CD4-positive, alpha-beta T cell (primary cell): ENCODE results near the gene CAMTA1. TPM values are rescaled to one million over a fixed set of nuclear protein-coding genes. Genes with fewer than 3 reads are reported as not detected.

Experiments
- ATAC-seq: fragments of 200-7000 bp; cut with Tn5 transposase; one replicate; pipeline ENCODE4 v1.10.0; 2022; ENCODE audit warnings: mild to moderate bottlenecking; ENCODE audit not compliant: poor library complexity
- CTCF ChIA-PET: fragments of 350-600 bp; sonication (Branson Sonifier 250); formaldehyde crosslinking; loops from one replicate; lab custom pipeline; 2021; ENCODE audit warnings: antibody characterized with exemption, inconsistent platforms; lab: Charles Lee
- POLR2A ChIA-PET: fragments of 350-600 bp; sonication (Branson Sonifier 250); formaldehyde crosslinking; loops from one replicate; lab custom pipeline; 2021; ENCODE audit warnings: antibody characterized with exemption, inconsistent platforms; lab: Charles Lee
- DNase-seq, 14 experiments: peaks; one replicate each; pipeline ENCODE4 v3.0.0-alpha.2; 2013 to 2020; ENCODE audit warnings: mixed read lengths in 2 of 14
- H3K27ac ChIP-seq, 2 donors: one replicate each; pipeline versions ENCODE4 v1.5.1 to v1.7.0; 2013; ENCODE audit warnings: low read length in 2 of 2, low read depth in 1 of 2, mild to moderate bottlenecking in 1 of 2
- H3K27me3 ChIP-seq, 2 experiments: 1 replicate in 1 of 2; 2 replicates in 1 of 2; pipeline versions ENCODE4 v1.6.1 to v1.7.0; 2013; ENCODE audit warnings: low read length in 2 of 2, control low read depth in 1 of 2, mild to moderate bottlenecking in 1 of 2, moderate library complexity in 1 of 2; ENCODE audit not compliant: insufficient read depth in 2 of 2, control insufficient read depth in 1 of 2
- H3K36me3 ChIP-seq: one replicate; pipeline ENCODE4 v1.6.1; 2013; ENCODE audit warnings: low read length, control low read depth; ENCODE audit not compliant: insufficient read depth
- H3K4me1 ChIP-seq: one replicate; pipeline ENCODE4 v1.6.1; 2013; ENCODE audit warnings: low read length, control low read depth; ENCODE audit not compliant: insufficient read depth
- H3K4me3 ChIP-seq: one replicate; pipeline ENCODE4 v1.5.1; 2013; ENCODE audit warnings: mild to moderate bottlenecking, low read length, moderate library complexity
- H3K9me3 ChIP-seq, 2 experiments: 1 replicate in 1 of 2; 2 replicates in 1 of 2; pipeline versions ENCODE4 v1.6.1 to v1.7.0; 2013; ENCODE audit warnings: low read length in 2 of 2, mild to moderate bottlenecking in 2 of 2, control low read depth in 1 of 2, moderate library complexity in 1 of 2; ENCODE audit not compliant: control insufficient read depth in 1 of 2, insufficient read depth in 1 of 2
- H3K27ac Mint-ChIP-seq: one replicate; pipeline ENCODE4 v1.8.0; 2020; ENCODE audit warnings: mixed read lengths
- H3K27me3 Mint-ChIP-seq: one replicate; pipeline ENCODE4 v1.8.0; 2021; ENCODE audit warnings: mixed read lengths
- H3K36me3 Mint-ChIP-seq: one replicate; pipeline ENCODE4 v1.8.0; 2021; ENCODE audit warnings: low read depth, mixed read lengths
- H3K4me1 Mint-ChIP-seq: one replicate; pipeline ENCODE4 v1.8.0; 2021; ENCODE audit warnings: low read depth, mixed read lengths
- H3K4me3 Mint-ChIP-seq: one replicate; pipeline ENCODE4 v1.8.0; 2020; ENCODE audit warnings: mild to moderate bottlenecking, mixed read lengths
- H3K9me3 Mint-ChIP-seq: one replicate; pipeline ENCODE4 v1.8.0; 2020; ENCODE audit warnings: mixed read lengths
- CTCF ChIP-seq: fragments of 200-600 bp; IDR thresholded peaks from one replicate; pipeline ENCODE4 v1.8.0; 2022; ENCODE audit warnings: antibody characterized with exemption, mild to moderate bottlenecking
- intact Hi-C, 2 experiments: fragments of 100-400 bp; cut with DNase I in 1 of 2; cut with micrococcal nuclease in 1 of 2; formaldehyde crosslinking; loops; one replicate each; pipeline versions ENCODE4 v1.15.1 to v1.9.0; 2023 to 2025; cut with DNase I, micrococcal nuclease
- total RNA-seq, 174 experiments: library from RNA in 2 of 174; stranded (reverse) in 2 of 174; gene quantifications; one replicate each; pipeline ENCODE4 v1.2.3 and lab custom pipeline; 2021 to 2026

Gene CAMTA1
- total RNA-seq, 2 experiments from 2014 or later: 38.6 to 39.3 TPM

GRCh38 chr1:6801199-6801598, 15.9 kb downstream of the CAMTA1 start:
- ATAC-seq (no peak), DNase-seq (no peak)
- Mint-ChIP-seq H3K4me3 (no peak overlapping the region), H3K9me3 (no peaks in the 10 kb centered on the region), H3K27ac (no peak overlapping the region), H3K36me3 (no peaks in the 10 kb centered on the region), H3K4me1 (peaks cover 42% of the 10 kb centered on the region), H3K27me3 (no peaks in the 10 kb centered on the region)
- H3K36me3 ChIP-seq: peaks cover 3% of the 10 kb centered on the region
- intact Hi-C loops: no loop called here
- peaks cover 7% of the 10 kb centered on the region for H3K4me1 ChIP-seq
- H3K9me3 ChIP-seq: no peaks in the 10 kb centered on the region
- TF ChIP-seq CTCF: no peak
- CTCF ChIA-PET: no interaction called here
- H3K27me3 ChIP-seq: no peaks in the 10 kb centered on the region
- no peak overlapping the region for H3K4me3 ChIP-seq
- no peak overlapping the region for H3K27ac ChIP-seq
- POLR2A ChIA-PET: interaction anchor here (1.5 kb wide), 1 partner anchor 16 kb away, joined by 5 read pairs; the partner anchor contains the start of gene CAMTA1

DNA sequence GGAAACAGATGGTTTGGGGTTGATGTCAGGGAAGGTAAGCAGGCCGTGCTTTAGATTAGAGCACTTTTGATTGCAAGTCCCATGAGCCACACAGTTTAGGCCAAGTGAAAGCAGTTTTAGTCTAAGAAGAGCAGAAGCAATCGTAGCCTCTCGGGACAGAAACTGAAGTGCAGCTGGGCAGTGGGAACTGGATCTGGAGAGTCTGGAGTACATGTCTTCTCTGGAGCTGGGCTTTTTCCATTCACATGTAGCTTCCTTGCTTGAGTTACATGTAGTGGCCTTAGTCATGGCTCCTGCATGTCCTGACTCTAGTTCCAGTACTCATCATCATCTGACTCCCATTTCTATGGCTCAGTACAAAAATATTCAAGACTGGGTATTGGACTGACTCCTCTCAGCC, 16.7 kb downstream of the CAMTA1 start:
- Histone ChIP-seq H3K4me1 (peaks cover 7% of the 10 kb centered on the region), H3K27ac (no peak overlapping the region), H3K36me3 (peaks cover 3% of the 10 kb centered on the region), H3K9me3 (no peaks in the 10 kb centered on the region), H3K4me3 (no peak overlapping the region), H3K27me3 (no peaks in the 10 kb centered on the region)
- ATAC-seq (no peak), DNase-seq (no peak)
- Mint-ChIP-seq H3K4me1 (peaks cover 36% of the 10 kb centered on the region), H3K9me3 (no peaks in the 10 kb centered on the region), H3K4me3 (no peak overlapping the region), H3K27ac (no peak overlapping the region), H3K36me3 (no peaks in the 10 kb centered on the region), H3K27me3 (no peaks in the 10 kb centered on the region)
- intact Hi-C loops: no loop called here
- CTCF ChIA-PET: no interaction called here
- no peak for TF ChIP-seq CTCF
- POLR2A ChIA-PET: interaction anchor here (1.0 to 1.5 kb wide), 2 partner anchors 17 kb away, joined by 3 to 5 read pairs; partner anchors contain the start of gene CAMTA1

- Mint-ChIP-seq H3K27me3 (no peaks in the 10 kb centered on the region), H3K9me3 (no peaks in the 10 kb centered on the region), H3K4me3 (no peak overlapping the region), H3K4me1 (peaks cover 36% of the 10 kb centered on the region), H3K27ac (no peak overlapping the region), H3K36me3 (no peaks in the 10 kb centered on the region)
- intact Hi-C loops: no loop called here
- ChIA-PET CTCF (no interaction called here), POLR2A (interaction anchor here (1.0 kb wide), 1 partner anchor 17 kb away, joined by 3 read pairs; the partner anchor contains the start of gene CAMTA1)
- H3K27me3 ChIP-seq: no peaks in the 10 kb centered on the region
- no peak for TF ChIP-seq CTCF
- peaks cover 3% of the 10 kb centered on the region for H3K36me3 ChIP-seq
- peaks cover 7% of the 10 kb centered on the region for H3K4me1 ChIP-seq
- H3K27ac ChIP-seq: no peak overlapping the region
- no peak for ATAC-seq
- DNase-seq: no peak
- no peak overlapping the region for H3K4me3 ChIP-seq
- H3K9me3 ChIP-seq: no peaks in the 10 kb centered on the region
Observed at GRCh38 chr1:6802454-6802853, 17.2 kb downstream of the CAMTA1 start.
